ENCODE results near the gene CPA1. TPM values are rescaled to one million over a fixed set of nuclear protein-coding genes. Genes with fewer than 3 reads are reported as not detected.

The CPA1 gene
- total and polyA plus RNA-seq, 9 of the 15 experiments (the other 6 are each of a cell fraction or from before 2014, with no cell fraction given): 6.5 TPM; not detected in 8

DNA sequence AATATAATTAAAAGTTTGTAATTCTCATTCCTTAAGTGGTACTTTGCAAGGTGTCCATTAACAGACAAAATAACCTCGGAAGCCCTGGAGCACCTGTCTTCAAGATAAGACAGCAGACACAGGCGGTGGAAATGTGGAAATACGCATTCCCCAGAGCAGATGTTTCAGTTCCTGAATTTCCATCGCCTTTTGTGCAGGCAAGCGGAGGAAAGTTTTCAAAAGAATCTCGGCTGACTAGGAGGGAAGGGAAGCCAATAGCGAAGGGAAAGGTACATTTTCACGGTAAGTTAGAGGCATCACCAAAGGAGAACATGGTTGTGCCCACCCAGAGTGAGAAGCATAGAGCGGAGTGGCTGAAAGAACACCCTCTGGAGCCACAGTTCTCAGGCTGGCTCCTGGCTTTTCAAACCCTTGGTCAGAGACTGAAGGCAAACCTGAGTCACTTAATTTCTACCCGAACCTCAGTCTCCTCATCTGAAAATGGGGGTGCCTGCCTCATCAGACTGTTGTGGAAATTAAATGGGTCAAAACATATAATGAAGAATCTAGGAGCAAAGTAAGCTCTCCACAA is 13.6 kb downstream of the CPA1 start:
- no peak for FAIRE-seq
- TF ChIP-seq HNRNPL (IDR thresholded peaks at IDR 0.05; ENCODE audit: low read depth, low read length) (no peak), ZNF184 (CRISPR knock-in tag; IDR thresholded peaks at IDR 0.05) (no peak), TAL1 (IDR thresholded peaks at IDR 0.05) (peak; percentile 44; the same call in 1 of the 2 replicates), U2AF1 (optimal IDR thresholded peaks at IDR 0.05; ENCODE audit: low read depth, low read length) (no peak), EZH2 (IDR thresholded peaks at IDR 0.05; ENCODE audit: borderline replicate concordance, low read depth, low read length) (no peak), HLTF (IDR thresholded peaks at IDR 0.05) (no peak), CBFA2T2 (conservative IDR thresholded peaks at IDR 0.05) (peak; percentile 26; the same call in 1 of the 2 replicates), NR2C2 (CRISPR knock-in tag; IDR thresholded peaks at IDR 0.05) (no peak), NR2C2 (tag; IDR thresholded peaks at IDR 0.05) (no peak), ARNT (IDR thresholded peaks at IDR 0.05) (no peak), TEAD4 (IDR thresholded peaks at IDR 0.05; ENCODE audit: low read length) (peak; percentile 81; the same call in 1 of the 2 replicates), TEAD4 (CRISPR knock-in tag; IDR thresholded peaks at IDR 0.05; ENCODE audit: borderline replicate concordance) (no peak), DIDO1 (tag; IDR thresholded peaks at IDR 0.05; ENCODE audit: low read depth) (no peak), ETV5 (CRISPR knock-in tag; IDR thresholded peaks at IDR 0.05; ENCODE audit: low read depth) (no peak), ADNP (tag; IDR thresholded peaks at IDR 0.05) (no peak), MEF2D (tag; conservative IDR thresholded peaks at IDR 0.05; ENCODE audit: low read depth) (no peak), RBM25 (IDR thresholded peaks at IDR 0.05; ENCODE audit: low read depth, low read length, severe bottlenecking) (peak; percentile 22), ESRRB (CRISPR knock-in tag; IDR thresholded peaks at IDR 0.05; ENCODE audit: borderline replicate concordance) (no peak), MEIS2 (IDR thresholded peaks at IDR 0.05; ENCODE audit: partially characterized antibody) (no peak), RNF2 (IDR thresholded peaks at IDR 0.05) (0 out of 2 replicates have a peak, but pooled peaks have one; percentile 2), ZNF668 (CRISPR knock-in tag; IDR thresholded peaks at IDR 0.05) (no peak), ZNF24 (IDR thresholded peaks at IDR 0.05) (no peak), MXI1 (IDR thresholded peaks at IDR 0.05; ENCODE audit: low read depth, low read length) (no peak), SRSF3 (IDR thresholded peaks at IDR 0.05; ENCODE audit: insufficient read depth, low read length) (no peak)
- TF ChIP-seq, protein P1, sequence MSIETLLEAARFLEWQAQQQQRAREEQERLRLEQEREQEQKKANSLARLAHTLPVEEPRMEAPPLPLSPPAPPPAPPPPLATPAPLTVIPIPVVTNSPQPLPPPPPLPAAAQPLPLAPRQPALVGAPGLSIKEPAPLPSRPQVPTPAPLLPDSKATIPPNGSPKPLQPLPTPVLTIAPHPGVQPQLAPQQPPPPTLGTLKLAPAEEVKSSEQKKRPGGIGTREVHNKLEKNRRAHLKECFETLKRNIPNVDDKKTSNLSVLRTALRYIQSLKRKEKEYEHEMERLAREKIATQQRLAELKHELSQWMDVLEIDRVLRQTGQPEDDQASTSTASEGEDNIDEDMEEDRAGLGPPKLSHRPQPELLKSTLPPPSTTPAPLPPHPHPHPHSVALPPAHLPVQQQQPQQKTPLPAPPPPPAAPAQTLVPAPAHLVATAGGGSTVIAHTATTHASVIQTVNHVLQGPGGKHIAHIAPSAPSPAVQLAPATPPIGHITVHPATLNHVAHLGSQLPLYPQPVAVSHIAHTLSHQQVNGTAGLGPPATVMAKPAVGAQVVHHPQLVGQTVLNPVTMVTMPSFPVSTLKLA (conservative IDR thresholded peaks at IDR 0.05): no peak
- TF ChIP-seq, protein P2, sequence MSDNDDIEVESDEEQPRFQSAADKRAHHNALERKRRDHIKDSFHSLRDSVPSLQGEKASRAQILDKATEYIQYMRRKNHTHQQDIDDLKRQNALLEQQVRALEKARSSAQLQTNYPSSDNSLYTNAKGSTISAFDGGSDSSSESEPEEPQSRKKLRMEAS (CRISPR knock-in tag; IDR thresholded peaks at IDR 0.05): no peak

More for the DNA sequence above, 13.6 kb downstream of the CPA1 start:
- in situ Hi-C loops (cut with MboI) (no loop called here), intact Hi-C loops (cut with micrococcal nuclease) (no loop called here)
- no peak overlapping the region for H2AFZ ChIP-seq (ENCODE audit: low read depth, low read length)
- peaks cover 0 to 8% of the 10 kb centered on the region in 2 experiments; a peak in 3 of 5 replicates for H3K4me1 ChIP-seq (replicated peaks in 1 of 2; ENCODE audit: control insufficient read depth in 2 of 2, insufficient read depth in 2 of 2, low read length in 2 of 2)
- DNase-seq (ENCODE audit: extremely low read depth in 1 of 4, low spot score in 3 of 4): no peak
- ChIA-PET POLR2A (interaction anchor here (0.6 to 1.1 kb wide), 2 partner anchors 34 to 1274 kb away, joined by 3 read pairs; no protein-coding TSS in a partner anchor), CTCF (ENCODE audit: low intra/inter-chr PET ratio) (no interaction called here)
- no peak overlapping the region for H3K27ac ChIP-seq (ENCODE audit: extremely low read depth, low read depth, low read length)
- no peak overlapping the region for H3K9ac ChIP-seq (ENCODE audit: insufficient read depth in 1 of 2, low read depth in 2 of 2, low read length in 2 of 2)
- peaks cover 3 to 15% of the 10 kb centered on the region in 2 experiments; a peak in 3 of 5 replicates for H3K27me3 ChIP-seq (ENCODE audit: control insufficient read depth in 2 of 2, insufficient read depth in 2 of 2, low read length in 2 of 2)
- peak; percentile 8; the same call in 1 of the 3 replicates for ATAC-seq
- H3K9me3 ChIP-seq (replicated peaks; ENCODE audit: control insufficient read depth, insufficient read depth, low read depth, low read length): no peaks in the 10 kb centered on the region
- 13% methylated on average over 10 of the region's 10 CpGs for WGBS (ENCODE audit: insufficient coverage, low coverage, missing lambda C conversion rate)
- H3K79me2 ChIP-seq (ENCODE audit: control insufficient read depth, insufficient read depth, low read length): no peaks in the 10 kb centered on the region
- H4K20me1 ChIP-seq (replicated peaks; ENCODE audit: control insufficient read depth, insufficient read depth, low read length): no peaks in the 10 kb centered on the region
- no peak overlapping the region for H3K4me2 ChIP-seq (ENCODE audit: insufficient read depth, low read length)
- H3K36me3 ChIP-seq (ENCODE audit: control insufficient read depth, insufficient read depth, low read length): no peaks in the 10 kb centered on the region
- BruUV-seq (replicated peaks): no TSS peak
- H3K9me1 ChIP-seq (ENCODE audit: control insufficient read depth, insufficient read depth, low read length): no peaks in the 10 kb centered on the region
- H3K4me3 ChIP-seq: no peak overlapping the region

All from K562 (cell line).